ENCODE measurements around the gene LRRC56. TPM values are rescaled to one million over a fixed set of nuclear protein-coding genes. Genes with fewer than 3 reads are reported as not detected.

The LRRC56 gene
- polyA plus RNA-seq, 3 donors = 0.09 to 0.68 TPM; not detected in 1

GRCh38 chr11:560305-561147 is 23.2 kb downstream of the LRRC56 start, which contains the start of the genes LMNTD2 and RASSF7:
LMNTD2 (minus strand) TSS chr11:560738; CDS start chr11:560716, 22 bp downstream.
RASSF7 (plus strand) TSS chr11:560970; CDS start chr11:561769, 799 bp downstream.
- Mint-ChIP-seq H3K27ac (peak within 1 kb of the TSS in 5 of 7 donors; percentile 40 to 77 (median 64)), H3K36me3 (peaks cover 5 to 14% of the 10 kb centered on the region in 2 donors), H3K9me3 (peaks cover 0 to 10% (median 2%) of the 10 kb centered on the region in 7 donors), H3K27me3 (ENCODE audit: low read depth in 3 of 3) (peaks cover 24 to 42% (median 36%) of the 10 kb centered on the region in 3 donors), H3K4me1 (peaks cover 18% of the 10 kb centered on the region), H3K4me3 (peak within 1 kb of the TSS; percentile 81 to 89)
- Histone ChIP-seq H3K79me2 (ENCODE audit: insufficient read depth, low read length) (peaks cover 3% of the 10 kb centered on the region), H3K9me3 (replicated peaks in 1 of 2; ENCODE audit: control insufficient read depth in 1 of 2, insufficient read depth in 1 of 2, low read length in 2 of 2) (peaks cover 0 to 8% of the 10 kb centered on the region in 2 donors), H3K4me2 (replicated peaks; ENCODE audit: extremely low read depth, low read length, poor library complexity, severe bottlenecking) (peak within 1 kb of the TSS; percentile 99), H3K4me1 (ENCODE audit: control insufficient read depth in 1 of 2, insufficient read depth in 2 of 2, low read length in 2 of 2) (peaks cover 14 to 35% of the 10 kb centered on the region in 2 donors), H3K9ac (ENCODE audit: insufficient read depth, low read length, poor library complexity, severe bottlenecking) (peak within 1 kb of the TSS; percentile 71), H3K36me3 (replicated peaks in 1 of 2; ENCODE audit: control insufficient read depth in 1 of 2, insufficient read depth in 2 of 2, low read length in 2 of 2) (peaks cover 0 to 11% of the 10 kb centered on the region in 2 donors), H3K27ac (ENCODE audit: low read depth in 1 of 2, low read length in 2 of 2) (peak within 1 kb of the TSS in 1 of 2 donors; percentile 62), H2AFZ (ENCODE audit: insufficient read depth, low read depth, low read length, poor library complexity, severe bottlenecking) (peak within 1 kb of the TSS; percentile 83), H3K4me3 (replicated peaks in 1 of 3; ENCODE audit: low read depth in 2 of 3, low read length in 3 of 3) (peak within 1 kb of the TSS; percentile 54 to 89 (median 73)), H4K20me1 (ENCODE audit: insufficient read depth, low read length) (peaks cover 20% of the 10 kb centered on the region), H3K27me3 (ENCODE audit: control insufficient read depth in 2 of 2, insufficient read depth in 2 of 2, low read length in 2 of 2) (peaks cover 4 to 36% of the 10 kb centered on the region in 2 donors)
- peak; percentile 81 to 90 (median 85) for DNase-seq
- under 1% methylated on average over 94 of the region's 95 CpGs for WGBS (ENCODE audit: insufficient coverage)
- intact Hi-C loops (cut with micrococcal nuclease) = loop anchor here in 1 of 2 donors (2.0 kb wide), 1 partner anchor 16 kb away; the partner anchor contains the start of gene PHRF1
- no peak for TF ChIP-seq CTCF (IDR thresholded peaks at IDR 0.05)
